DMS53 treated with DMSO at 0.1 percent for 48 hours (cell line): ENCODE data around the gene FBXL14.
"Not testable (repeated sequence)": the region's sequence is repeated elsewhere in the genome, so short reads cannot be mapped to it uniquely, and the experiment has no call there.

Source experiments
- DNase-seq: peaks from one replicate; lab custom pipeline; 2025; ENCODE audit not compliant: unreplicated experiment; lab: John Stamatoyannopoulos, UW

The FBXL14 gene

DNA sequence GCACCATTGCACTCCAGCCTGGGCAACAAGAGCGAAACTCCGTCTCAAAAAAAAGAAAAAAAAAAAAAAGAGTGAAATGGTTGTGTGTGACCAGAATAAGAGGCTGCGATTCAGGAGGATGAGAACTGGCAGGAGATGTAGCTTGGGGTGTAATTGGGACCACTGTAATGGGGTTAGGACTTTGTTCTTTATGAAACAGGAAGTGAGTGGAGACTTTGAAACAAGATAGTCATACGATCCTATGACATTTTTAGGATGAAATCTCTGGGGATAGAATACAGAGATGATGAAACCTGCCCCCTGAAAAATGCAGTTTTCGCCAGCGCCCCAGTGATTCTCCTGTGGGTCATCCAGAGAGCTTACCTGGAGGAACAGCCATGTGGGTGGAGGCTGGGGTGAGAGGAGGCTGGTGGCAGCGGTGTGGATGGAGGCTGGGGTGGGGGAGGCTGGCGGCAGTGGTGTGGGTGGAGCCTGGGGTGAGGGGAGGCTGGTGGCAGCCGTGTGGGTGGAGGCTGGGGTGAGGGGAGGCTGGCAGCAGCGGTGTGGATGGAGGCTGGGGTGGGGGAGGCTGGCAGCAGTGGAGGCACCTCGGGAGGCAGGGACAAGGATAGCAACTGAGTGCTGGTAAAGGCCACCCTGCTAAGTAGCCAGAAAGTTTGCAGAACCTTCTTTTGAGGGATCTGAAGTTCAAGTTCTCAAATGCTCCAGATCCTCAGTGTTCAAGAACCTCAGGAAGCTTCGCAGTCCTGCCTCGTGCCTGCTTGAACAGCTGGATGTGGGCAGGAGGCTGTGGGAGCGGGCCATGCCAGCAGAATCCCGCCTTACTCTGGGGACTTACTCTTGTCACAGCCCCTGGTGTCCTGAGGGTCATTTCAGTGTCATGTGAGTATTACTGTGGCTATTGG, 20.2 kb downstream of the FBXL14 start:
- no peak for DNase-seq

DNA sequence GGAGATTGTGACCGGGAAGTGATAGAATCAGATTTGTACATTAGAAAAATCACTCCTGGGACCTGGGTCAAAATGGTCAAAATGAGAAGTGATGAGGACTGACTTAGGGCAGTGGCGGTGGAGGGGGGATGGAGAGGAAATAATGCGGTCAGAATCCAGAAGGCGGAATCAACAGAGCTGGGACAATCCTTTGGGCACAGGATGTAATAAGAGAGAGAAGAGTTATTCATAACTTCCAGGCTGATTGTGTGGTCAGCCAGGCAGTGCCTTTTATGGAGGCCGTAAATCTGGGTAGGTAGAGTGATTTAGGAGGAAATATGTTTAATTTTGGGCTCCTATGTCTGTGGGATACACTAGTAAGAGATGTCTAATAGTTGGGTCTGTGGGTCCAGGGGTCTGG, 21.6 kb downstream of the FBXL14 start:
- DNase-seq, result no peak

DNA sequence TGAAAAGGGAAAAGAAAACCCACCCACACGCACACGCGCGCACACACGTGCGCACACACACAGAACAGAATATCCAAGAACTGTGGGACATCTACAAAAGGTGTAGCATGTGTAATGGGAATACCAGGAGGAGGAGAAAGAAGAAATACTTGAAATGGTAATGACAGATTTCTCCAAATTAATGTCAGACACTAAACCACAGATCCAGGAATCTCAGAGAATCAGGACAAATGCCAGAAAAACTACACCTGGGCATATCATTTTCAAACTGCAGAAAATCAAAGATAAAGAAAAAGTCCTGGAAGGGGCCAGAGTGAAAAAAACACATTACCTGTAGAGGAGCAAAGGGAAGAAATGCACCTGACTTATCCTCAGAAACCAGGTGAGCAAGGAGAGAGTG, 26.5 kb downstream of the FBXL14 start:
- DNase-seq, result no peak

DNA sequence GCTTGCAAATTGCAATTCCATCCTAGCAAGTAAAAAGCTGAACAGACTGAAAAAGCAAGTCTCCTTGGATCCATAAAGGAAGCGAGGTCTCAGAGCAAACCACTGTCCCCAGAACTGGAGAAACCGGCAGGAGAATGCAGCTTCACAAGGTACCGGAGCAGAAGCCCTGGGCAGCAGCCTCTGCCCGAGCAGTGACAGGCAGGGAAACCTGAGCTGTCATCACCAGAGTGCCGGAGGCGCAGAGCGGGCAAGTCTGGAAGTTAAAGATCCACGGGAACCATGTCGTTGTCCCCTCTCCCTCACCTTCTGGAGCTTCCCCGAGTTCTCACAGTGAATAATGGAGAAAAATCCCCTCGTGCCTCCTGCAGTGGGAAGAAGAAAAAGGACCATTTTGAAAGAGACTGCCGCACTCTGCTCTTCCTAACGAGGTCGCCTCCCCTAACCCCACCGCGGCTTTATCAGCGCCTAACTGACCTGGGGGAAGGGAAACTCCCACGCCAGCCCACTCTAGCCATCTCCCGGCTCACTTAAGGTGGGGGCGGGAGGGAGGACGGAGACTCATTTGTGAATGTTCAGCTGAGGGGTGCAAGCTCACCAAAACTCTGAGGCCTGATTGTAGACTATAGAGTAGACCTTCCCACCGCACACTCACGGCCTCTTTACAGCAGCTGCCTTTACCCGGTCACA, 27.8 kb downstream of the FBXL14 start:
- no peak for DNase-seq

DNA sequence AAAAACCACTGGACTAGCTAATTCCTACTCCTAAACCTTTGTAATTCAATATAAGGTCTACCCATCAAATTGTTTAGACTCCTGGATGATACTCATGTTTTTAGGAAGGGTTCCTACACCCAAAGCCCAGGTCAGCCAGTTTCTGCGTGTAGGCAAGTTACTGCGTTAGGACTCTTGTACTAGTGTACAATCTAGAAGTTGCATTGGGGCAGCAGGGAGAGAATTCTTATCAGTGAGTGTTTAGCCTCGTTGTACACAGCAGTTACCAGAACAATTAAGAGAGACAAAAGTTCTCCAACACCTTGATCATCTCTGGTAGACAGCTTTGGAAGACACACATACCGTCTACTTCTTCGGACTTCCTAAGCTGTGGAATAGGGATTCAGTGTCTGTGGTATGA, 29.2 kb downstream of the FBXL14 start:
- DNase-seq, result no peak

DNA sequence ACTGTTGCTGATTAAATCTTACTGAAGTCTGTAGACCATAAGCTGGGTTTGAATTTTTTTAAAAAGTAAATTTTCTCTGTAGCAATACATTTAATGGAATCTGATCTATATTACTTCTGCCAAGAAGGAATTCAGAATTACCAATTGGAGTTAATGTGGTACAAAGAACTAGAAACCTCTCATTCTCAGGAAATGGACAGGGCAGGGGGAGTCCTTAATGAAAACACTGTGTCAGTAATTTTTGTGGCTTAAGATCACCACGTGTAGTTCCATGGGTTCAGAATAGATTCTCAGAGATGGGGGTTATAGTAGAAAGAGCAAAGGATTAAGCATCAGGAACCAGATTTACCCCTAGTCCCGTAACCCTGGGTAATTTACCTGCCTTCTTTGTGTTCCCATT, 30.3 kb downstream of the FBXL14 start:
- DNase-seq, result no peak

DNA sequence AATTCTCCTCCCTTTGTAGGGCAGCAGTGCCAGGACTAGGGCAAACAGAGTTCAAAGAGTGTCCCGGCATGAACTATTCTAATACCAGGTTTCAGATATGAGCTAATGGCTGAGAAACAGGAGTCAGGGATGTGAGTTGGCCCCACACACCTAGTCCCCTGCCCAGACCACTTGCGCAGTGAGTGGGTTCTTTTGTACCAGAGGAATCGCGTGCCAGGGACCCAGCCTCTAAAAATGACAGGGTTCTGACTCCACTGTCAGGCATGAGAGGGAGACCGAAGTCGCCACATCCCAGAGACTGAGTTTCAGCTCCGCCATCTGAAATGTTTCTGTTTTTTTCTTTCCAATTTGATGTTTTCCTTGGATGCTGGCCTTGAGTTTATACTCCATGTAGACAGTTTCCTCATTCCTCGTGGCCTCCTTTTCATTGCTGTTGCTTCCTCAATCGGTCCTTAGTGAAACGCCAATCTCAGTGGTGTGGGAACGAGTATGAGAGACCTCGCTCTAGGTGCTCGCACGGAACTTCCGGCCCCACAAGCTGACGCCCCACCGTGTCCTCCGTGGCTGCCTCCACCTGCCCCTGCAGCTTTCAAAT, 31.5 kb downstream of the FBXL14 start:
- DNase-seq, result no peak

DNA sequence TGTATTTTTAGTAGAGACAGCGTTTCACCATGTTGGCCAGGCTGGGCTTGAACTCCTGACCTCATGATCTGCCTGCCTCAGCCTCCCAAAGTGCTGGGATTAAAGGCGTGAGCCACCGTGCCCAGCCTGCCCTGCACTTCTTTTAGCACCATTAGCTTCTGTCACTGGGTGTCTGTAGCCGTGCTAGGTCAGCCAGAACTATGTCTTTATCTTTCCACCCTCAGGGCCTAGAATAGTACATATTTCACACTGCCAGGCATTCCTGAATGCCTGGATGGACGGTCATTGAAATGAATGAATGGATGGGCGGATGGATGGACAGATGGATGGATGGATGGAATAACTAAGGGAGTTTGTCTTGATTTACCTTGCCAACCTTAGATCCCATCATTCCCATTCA, 33.7 kb downstream of the FBXL14 start:
- no peak for DNase-seq

DNA sequence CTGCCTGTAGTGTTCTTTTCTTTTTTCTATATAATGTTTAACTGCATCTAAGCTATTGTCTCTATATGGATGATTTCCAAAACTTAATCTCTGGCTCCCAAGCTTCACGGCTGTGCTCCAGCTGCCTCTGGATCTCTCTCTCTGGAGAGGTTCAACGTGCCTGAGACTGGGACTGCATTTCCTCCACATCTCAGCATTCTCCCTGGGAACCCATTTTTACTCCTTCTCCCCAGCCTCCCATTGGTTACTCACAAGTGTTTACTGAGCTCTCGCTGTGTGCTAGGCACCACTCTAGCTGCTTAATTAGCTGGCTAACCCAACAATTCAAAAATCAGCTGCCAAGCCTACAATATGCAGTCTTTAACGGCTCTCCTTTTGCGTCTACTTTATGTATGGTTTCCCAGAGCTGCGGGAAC, 34.7 kb downstream of the FBXL14 start:
- DNase-seq, result no peak

DNA sequence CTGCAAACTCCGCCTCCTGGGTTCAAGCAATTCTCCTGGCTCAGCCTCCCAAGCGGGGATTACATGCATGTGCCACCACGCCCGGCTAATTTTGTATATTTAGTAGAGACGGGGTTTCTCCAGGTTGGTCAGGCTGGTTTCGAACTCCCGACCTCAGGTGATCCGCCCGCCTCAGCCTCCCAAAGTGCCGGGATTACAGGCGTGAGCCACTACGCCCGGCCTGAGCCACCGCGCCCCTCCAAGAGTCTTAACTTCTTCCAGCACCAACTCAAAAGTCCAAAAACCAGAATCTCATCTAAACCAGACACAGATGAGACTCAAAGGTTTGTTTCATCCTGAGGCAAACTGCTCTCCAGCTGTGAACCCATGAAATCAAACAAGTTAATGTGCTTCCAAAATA, 36.3 kb downstream of the FBXL14 start:
- DNase-seq, result not testable (repeated sequence)

DNA sequence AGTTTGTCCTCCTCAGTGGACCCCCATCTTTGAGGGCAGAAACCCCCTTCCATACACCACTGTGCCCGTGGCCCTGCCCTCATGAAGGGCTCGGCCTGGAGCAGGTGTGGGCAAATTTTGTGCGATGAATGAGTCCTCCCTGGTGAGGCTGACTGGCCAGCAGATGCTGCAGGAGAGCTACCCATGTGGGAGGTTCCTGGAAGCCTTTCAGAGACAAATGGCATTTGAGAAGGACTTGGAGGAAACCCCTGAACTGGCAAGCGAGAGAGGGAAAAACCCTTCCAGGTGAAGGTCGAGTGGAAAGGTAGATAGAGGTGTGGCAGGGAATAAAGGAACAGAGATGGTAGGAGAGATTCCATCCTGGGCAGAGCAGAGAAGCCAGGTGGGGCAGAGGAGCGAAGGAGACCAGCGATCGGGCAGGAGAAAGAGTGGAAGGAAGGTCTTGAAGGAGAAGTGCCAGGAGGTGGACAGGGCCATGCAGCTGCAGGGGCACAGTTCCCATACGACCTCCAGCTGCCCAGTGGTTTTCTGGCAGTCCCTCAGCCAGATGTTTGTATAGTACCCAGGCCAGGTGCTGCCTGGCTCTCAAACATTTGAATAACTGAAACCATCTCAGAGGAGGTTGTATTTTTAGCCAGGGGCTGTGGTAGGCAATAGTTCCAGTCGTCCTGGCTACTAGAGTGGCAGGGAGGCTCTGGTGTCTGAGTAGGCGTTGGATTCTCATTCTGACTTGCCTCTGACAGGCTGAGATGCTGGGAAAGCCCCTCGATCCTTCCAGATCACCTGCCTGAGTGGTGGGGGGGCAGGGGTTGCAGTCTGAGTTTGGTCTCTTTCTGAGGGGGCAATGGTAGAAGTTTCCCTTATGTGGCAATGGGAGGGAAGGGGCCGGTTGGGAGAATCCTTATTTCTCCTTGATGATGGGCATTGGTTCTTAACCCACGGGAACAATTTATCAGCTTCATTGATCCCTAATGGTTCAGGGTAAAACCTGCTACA, 40.1 kb downstream of the FBXL14 start:
- no peak for DNase-seq

DNA sequence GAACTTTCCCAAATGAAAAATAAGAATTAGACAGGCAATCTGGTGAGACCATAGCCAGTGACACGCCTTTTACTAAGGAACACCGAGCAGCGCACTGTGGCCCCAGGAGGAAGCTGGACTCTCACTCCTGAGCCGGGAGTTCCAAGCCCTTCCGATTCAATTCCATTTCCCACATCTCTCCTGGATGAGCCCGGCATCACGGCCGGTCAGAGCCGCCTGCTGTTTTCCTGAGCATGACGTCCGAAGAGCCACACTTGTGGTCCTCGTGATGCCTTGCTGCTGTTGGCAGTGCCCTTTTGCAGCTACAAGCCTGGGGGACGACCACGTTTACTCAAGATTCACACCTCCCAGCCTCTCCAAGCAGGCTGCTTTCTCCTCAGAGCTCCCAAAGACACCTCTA, 40.8 kb downstream of the FBXL14 start:
- DNase-seq, result no peak

DNA sequence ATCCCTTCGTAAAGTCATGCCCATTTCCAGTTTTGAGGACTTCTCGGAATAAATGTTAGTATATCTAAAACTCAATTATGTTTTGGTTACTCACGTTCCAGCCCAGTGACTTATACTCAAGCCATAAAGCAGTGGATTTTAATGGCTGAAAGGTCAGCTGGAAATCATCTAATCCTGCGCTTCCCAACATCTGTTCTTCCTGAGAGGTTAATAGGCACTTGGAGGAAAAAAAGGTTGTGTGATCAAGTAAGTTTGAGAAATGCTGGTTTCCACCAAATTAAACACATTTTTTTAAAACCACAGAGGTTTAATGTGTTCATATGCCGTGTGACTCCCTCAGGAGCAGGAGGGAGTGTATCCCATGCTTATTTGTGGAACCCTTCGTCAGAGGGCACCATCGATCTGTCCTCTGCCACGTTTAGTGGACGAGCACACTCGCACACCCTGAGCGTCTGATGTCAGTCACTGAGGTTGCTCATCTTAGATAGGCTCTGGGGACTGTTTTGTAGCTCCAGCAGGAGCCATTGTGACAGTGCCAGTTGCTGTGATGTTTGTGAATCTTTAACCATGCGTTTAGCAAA, 41.4 kb downstream of the FBXL14 start:
- no peak for DNase-seq

DNA sequence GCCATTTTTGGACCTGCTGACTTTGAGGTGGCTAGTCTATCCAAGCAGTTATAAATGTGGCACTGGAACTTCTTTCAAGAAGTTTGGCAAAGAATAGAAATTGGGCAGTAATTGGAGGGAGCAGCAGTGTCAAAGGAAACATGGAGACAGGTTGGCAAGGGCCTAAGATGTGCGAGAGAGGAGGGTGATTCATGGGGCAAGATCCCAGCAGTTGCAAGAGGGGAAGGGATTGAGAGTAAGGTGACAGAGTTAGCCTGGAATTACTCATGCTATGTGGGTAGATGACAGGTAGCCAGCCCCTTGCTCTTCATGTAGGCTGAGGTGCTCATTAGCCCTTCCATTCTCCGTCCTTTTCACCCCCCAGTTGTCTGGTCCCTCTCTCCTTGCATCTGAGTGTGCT, 42.2 kb downstream of the FBXL14 start:
- DNase-seq, result no peak

DNA sequence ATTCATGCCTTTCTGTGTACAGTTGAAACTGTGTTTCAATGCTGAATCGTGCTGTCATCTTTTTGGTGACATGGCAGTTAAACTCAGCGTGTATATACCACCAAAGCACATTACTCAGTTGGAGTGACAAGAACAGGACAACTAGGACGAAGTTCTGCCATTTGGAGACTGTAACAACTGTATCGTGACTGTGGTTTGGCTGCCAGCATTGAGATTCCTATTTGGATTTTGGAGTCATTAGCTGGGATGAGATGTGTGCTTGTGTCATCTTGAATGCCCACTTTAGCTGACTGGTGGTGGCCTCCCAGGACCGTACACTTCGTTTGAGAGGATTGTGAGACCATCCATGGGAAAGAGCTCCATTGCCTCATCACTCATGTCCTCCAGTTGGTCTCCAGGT, 42.9 kb downstream of the FBXL14 start:
- DNase-seq, result no peak

DNA sequence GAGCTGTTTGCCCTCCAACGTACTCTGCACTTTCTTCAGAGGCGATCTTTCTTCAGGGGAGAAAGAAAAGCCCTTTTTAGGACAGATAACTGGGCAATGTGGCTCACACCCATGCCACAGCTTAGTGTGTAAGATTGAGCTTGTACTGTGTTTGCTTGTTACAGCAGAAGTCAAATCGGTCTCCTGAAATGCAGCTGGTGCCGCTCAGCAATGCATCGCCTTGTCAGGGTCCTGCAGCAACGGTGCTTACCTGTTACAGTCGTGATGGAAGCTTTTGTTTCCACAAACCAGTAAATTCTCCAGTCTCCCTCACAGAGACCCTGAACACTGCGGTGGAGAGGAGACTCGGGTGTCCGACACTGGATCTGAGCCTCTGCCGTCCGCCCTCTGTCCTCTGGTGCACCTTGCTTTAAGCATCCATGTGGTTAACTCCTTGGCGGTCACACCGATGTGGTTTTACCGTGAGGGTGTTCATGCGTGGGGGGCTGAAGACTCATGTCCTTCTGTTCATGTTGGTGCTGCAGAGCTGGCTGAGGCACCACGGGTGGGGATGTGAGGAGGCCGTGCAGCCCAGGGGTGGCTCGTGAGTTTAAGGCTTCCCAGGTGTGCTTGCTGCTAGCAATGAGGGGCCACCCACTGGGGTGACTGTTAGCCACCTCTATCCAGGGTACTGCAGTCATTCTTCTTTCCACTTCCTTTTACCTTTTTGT, 47.3 kb downstream of the FBXL14 start:
- no peak for DNase-seq

DNA sequence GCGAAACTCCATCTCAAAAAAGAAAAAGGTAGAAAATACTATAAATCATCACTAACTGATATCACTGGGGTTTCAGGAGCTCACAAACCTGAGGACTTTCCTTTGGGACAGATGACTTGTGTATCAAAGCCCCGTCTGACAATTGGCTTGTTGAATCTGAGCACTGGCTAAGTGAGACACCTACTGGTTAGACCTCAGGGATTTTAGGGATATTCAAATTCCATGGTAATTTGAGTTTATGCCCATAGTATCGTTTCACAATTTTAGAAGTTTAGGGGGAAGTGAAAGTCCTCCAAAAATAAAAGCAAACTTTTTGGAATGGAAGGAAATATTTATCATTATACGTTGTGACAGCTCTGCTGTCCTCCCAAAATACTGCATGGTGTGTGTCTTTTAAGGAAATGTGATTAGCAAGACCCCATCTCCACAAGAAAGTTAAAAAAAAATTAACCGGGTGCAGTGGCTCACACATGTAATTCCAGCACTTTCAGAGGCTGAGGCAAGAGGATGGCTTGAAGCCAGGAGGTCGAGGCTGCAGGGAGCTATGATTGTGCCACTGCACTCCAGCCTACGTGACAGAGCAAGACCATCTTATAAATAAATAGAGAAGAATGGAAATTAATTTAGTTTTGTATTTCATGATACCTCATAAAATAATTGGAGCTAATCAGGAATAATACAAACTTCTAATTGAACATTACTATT, 49.2 kb downstream of the FBXL14 start:
- peak; percentile 49 for DNase-seq

DNA sequence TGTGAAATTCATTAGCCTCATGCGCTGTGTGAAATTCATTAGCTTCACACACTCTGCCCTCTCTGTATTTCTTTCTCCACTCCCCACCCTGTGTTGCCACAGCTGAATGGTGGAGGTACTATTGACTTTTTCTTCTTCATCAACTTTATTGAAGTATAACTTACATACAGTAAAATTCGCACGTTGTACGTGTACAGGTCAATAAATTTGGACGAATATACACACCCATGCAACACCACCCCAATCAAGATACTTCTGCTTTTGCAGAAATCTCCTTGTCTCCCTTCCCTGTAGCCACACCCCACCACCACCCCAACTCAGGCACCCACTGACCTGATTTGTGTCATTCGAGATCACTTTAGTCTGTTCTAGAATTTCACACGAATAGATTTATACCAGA, 51.8 kb downstream of the FBXL14 start:
- no peak for DNase-seq

DNA sequence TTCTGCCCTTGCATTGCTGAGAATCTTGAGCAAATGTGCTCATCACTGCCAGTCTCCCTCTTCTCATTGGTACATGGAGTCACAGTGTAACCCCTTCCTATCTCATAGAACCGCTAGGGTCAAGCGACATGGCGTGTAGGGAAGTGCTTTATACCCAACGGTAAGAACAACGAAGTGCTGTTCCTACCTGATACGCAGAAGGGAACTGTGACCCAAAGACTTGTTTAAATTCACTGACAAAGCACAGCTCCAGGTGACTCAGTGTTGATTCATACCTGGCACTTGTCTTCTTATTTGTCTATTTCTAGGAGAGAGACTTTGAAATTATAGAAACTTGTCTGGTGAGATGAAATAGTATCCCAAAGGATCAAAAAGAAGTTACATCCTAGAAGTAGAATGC, 53.7 kb downstream of the FBXL14 start:
- DNase-seq, result peak; percentile 90
